ENCODE measurements around the gene TAF4B.
"Not testable (repeated sequence)": the region's sequence is repeated elsewhere in the genome, so short reads cannot be mapped to it uniquely, and the experiment has no call there.

DNA sequence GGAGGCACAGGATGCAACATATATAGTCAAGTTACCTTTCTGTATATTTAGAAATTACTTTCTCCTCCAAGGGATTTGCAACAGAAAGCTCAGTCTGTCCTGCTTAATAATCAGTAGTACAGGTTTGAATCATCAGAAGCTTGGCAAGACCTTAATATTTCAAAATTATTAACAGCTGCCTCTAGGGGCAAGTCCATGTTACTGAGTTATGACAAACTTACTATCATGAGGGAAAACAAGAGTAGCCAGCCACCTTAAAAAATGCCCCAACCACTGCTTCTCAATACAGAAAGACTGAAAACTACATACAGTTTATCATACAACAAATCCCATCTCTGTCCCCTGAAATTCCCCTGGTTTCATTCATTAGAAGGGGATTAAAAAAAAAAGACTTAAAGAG lies 28.6 kb downstream of the TAF4B start:
- not testable (repeated sequence) for TF ChIP-seq EZH2 (IDR thresholded peaks at IDR 0.05; ENCODE audit: borderline replicate concordance, insufficient read depth, low read depth, low read length, poor library complexity, severe bottlenecking)
- TF ChIP-seq CTCF (IDR thresholded peaks at IDR 0.05): peak; percentile 14
